IPS-NIHi11 (cell line): ENCODE data around the gene METTL1.

Source experiments
- DNase-seq: peaks from one replicate; pipeline ENCODE4 v3.0.0; 2012; ENCODE audit warnings: mixed read lengths, low spot score

METTL1 gene

GRCh38 chr12:57737467-57738460 is 34.1 kb downstream of the METTL1 start:
- DNase-seq, result peak; percentile 59

GRCh38 chr12:57736741-57737466 is 35.0 kb downstream of the METTL1 start:
- no peak for DNase-seq

GRCh38 chr12:57735952-57736740 is 35.8 kb downstream of the METTL1 start:
- peak; percentile 89 for DNase-seq

- DNase-seq, result peak; percentile 33
Measured at GRCh38 chr12:57735198-57735855, 36.6 kb downstream of the METTL1 start.

- DNase-seq, result no peak
Measured at GRCh38 chr12:57734591-57734990, 37.3 kb downstream of the METTL1 start.

GRCh38 chr12:57733928-57734327 is 38.0 kb downstream of the METTL1 start:
- DNase-seq, result no peak

- no peak for DNase-seq
Measured at GRCh38 chr12:57732726-57733593, 38.9 kb downstream of the METTL1 start.

GRCh38 chr12:57732270-57732669 is 39.6 kb downstream of the METTL1 start:
- no peak for DNase-seq

- DNase-seq, result no peak
Measured at GRCh38 chr12:57731411-57732080, 40.4 kb downstream of the METTL1 start.

- no peak for DNase-seq
Measured at GRCh38 chr12:57730336-57731067, 41.4 kb downstream of the METTL1 start.

- DNase-seq, result no peak
Measured at GRCh38 chr12:57729321-57729844, 42.5 kb downstream of the METTL1 start.

- DNase-seq, result peak; percentile 85
Measured at GRCh38 chr12:57727758-57728395, 44.0 kb downstream of the METTL1 start.

GRCh38 chr12:57726884-57727757 is 44.8 kb downstream of the METTL1 start:
- peak; percentile 59 for DNase-seq

GRCh38 chr12:57726151-57726883 is 45.6 kb downstream of the METTL1 start:
- peak; percentile 99 for DNase-seq

- DNase-seq, result no peak
Measured at GRCh38 chr12:57725851-57726150, 46.1 kb downstream of the METTL1 start.

GRCh38 chr12:57724936-57725740 is 46.8 kb downstream of the METTL1 start:
- DNase-seq, result no peak
